ENCODE data around the gene COL4A2.
"Not testable (repeated sequence)": the region's sequence is repeated elsewhere in the genome, so short reads cannot be mapped to it uniquely, and the experiment has no call there.

COL4A2 gene

GRCh38 chr13:110475117-110475516 lies 168.0 kb downstream of the COL4A2 start:
- Histone ChIP-seq H3K4me1 (ENCODE audit: insufficient read depth, low read length) (no peaks in the 10 kb centered on the region), H3K9ac (ENCODE audit: low read depth, low read length) (no peak overlapping the region), H3K9me3 (ENCODE audit: control insufficient read depth, insufficient read depth, low read length) (no peaks in the 10 kb centered on the region), H3K36me3 (ENCODE audit: insufficient read depth, low read length) (peaks cover 9% of the 10 kb centered on the region)

GRCh38 chr13:110475550-110476219 lies 168.6 kb downstream of the COL4A2 start:
- no peaks in the 10 kb centered on the region for H3K9me3 ChIP-seq (ENCODE audit: control insufficient read depth, insufficient read depth, low read length)
- peaks cover 15% of the 10 kb centered on the region; the same call in 1 of the 2 replicates for H3K36me3 ChIP-seq (ENCODE audit: insufficient read depth, low read length)
- no peak overlapping the region for H3K9ac ChIP-seq (ENCODE audit: low read depth, low read length)
- no peaks in the 10 kb centered on the region for H3K4me1 ChIP-seq (ENCODE audit: insufficient read depth, low read length)

GRCh38 chr13:110476220-110476617 lies 169.1 kb downstream of the COL4A2 start:
- peaks cover 15% of the 10 kb centered on the region; the same call in 1 of the 2 replicates for H3K36me3 ChIP-seq (ENCODE audit: insufficient read depth, low read length)
- H3K4me1 ChIP-seq (ENCODE audit: insufficient read depth, low read length) = no peaks in the 10 kb centered on the region
- H3K9me3 ChIP-seq (ENCODE audit: control insufficient read depth, insufficient read depth, low read length) = no peaks in the 10 kb centered on the region
- H3K9ac ChIP-seq (ENCODE audit: low read depth, low read length) = no peak overlapping the region

GRCh38 chr13:110477706-110478245 lies 170.7 kb downstream of the COL4A2 start:
- H3K36me3 ChIP-seq (ENCODE audit: insufficient read depth, low read length) = peaks cover 26% of the 10 kb centered on the region
- no peaks in the 10 kb centered on the region for H3K4me1 ChIP-seq (ENCODE audit: insufficient read depth, low read length)

GRCh38 chr13:110478405-110479214 lies 171.5 kb downstream of the COL4A2 start:
- Histone ChIP-seq H3K36me3 (ENCODE audit: insufficient read depth, low read length) (peaks cover 34% of the 10 kb centered on the region), H3K9me3 (ENCODE audit: control insufficient read depth, insufficient read depth, low read length) (no peaks in the 10 kb centered on the region), H3K9ac (ENCODE audit: low read depth, low read length) (no peak overlapping the region), H3K4me1 (ENCODE audit: insufficient read depth, low read length) (no peaks in the 10 kb centered on the region)

More at GRCh38 chr13:110477706-110478245, 170.7 kb downstream of the COL4A2 start:
- no peak overlapping the region for H3K9ac ChIP-seq (ENCODE audit: low read depth, low read length)
- no peaks in the 10 kb centered on the region for H3K9me3 ChIP-seq (ENCODE audit: control insufficient read depth, insufficient read depth, low read length)

- Histone ChIP-seq H3K4me1 (ENCODE audit: insufficient read depth, low read length) (peaks cover 2% of the 10 kb centered on the region; the same call in 1 of the 2 replicates), H3K36me3 (ENCODE audit: insufficient read depth, low read length) (peaks cover 37% of the 10 kb centered on the region), H3K9ac (ENCODE audit: low read depth, low read length) (no peak overlapping the region), H3K9me3 (ENCODE audit: control insufficient read depth, insufficient read depth, low read length) (no peaks in the 10 kb centered on the region)
Measured at GRCh38 chr13:110479215-110479545, 172.1 kb downstream of the COL4A2 start.

GRCh38 chr13:110479648-110480047 lies 172.6 kb downstream of the COL4A2 start:
- peaks cover 7% of the 10 kb centered on the region; the same call in 1 of the 2 replicates for H3K4me1 ChIP-seq (ENCODE audit: insufficient read depth, low read length)
- H3K36me3 ChIP-seq (ENCODE audit: insufficient read depth, low read length) = peaks cover 37% of the 10 kb centered on the region
- no peaks in the 10 kb centered on the region for H3K9me3 ChIP-seq (ENCODE audit: control insufficient read depth, insufficient read depth, low read length)
- H3K9ac ChIP-seq (ENCODE audit: low read depth, low read length) = no peak overlapping the region

GRCh38 chr13:110480161-110480560 lies 173.1 kb downstream of the COL4A2 start:
- H3K9ac ChIP-seq (ENCODE audit: low read depth, low read length) = no peak overlapping the region
- peaks cover 33% of the 10 kb centered on the region for H3K36me3 ChIP-seq (ENCODE audit: insufficient read depth, low read length)
- H3K9me3 ChIP-seq (ENCODE audit: control insufficient read depth, insufficient read depth, low read length) = no peaks in the 10 kb centered on the region
- H3K4me1 ChIP-seq (ENCODE audit: insufficient read depth, low read length) = peaks cover 9% of the 10 kb centered on the region; the same call in 1 of the 2 replicates

GRCh38 chr13:110483386-110483968 lies 176.4 kb downstream of the COL4A2 start:
- Histone ChIP-seq H3K9me3 (ENCODE audit: control insufficient read depth, insufficient read depth, low read length) (no peaks in the 10 kb centered on the region), H3K36me3 (ENCODE audit: insufficient read depth, low read length) (peaks cover 29% of the 10 kb centered on the region), H3K9ac (ENCODE audit: low read depth, low read length) (no peak overlapping the region), H3K4me1 (ENCODE audit: insufficient read depth, low read length) (peaks cover 32% of the 10 kb centered on the region)

GRCh38 chr13:110484290-110485048 lies 177.4 kb downstream of the COL4A2 start:
- H3K9ac ChIP-seq (ENCODE audit: low read depth, low read length) = peak overlapping the region; percentile 12
- no peaks in the 10 kb centered on the region for H3K9me3 ChIP-seq (ENCODE audit: control insufficient read depth, insufficient read depth, low read length)
- peaks cover 29% of the 10 kb centered on the region for H3K36me3 ChIP-seq (ENCODE audit: insufficient read depth, low read length)
- H3K4me1 ChIP-seq (ENCODE audit: insufficient read depth, low read length) = peaks cover 32% of the 10 kb centered on the region

GRCh38 chr13:110485604-110486003 lies 178.5 kb downstream of the COL4A2 start:
- Histone ChIP-seq H3K4me1 (ENCODE audit: insufficient read depth, low read length) (peaks cover 32% of the 10 kb centered on the region), H3K36me3 (ENCODE audit: insufficient read depth, low read length) (peaks cover 25% of the 10 kb centered on the region), H3K9ac (ENCODE audit: low read depth, low read length) (peak overlapping the region; percentile 16; the same call in 1 of the 2 replicates), H3K9me3 (ENCODE audit: control insufficient read depth, insufficient read depth, low read length) (no peaks in the 10 kb centered on the region)

GRCh38 chr13:110486061-110486715 lies 179.1 kb downstream of the COL4A2 start:
- Histone ChIP-seq H3K9ac (ENCODE audit: low read depth, low read length) (peak overlapping the region; percentile 16; the same call in 1 of the 2 replicates), H3K4me1 (ENCODE audit: insufficient read depth, low read length) (peaks cover 32% of the 10 kb centered on the region), H3K9me3 (ENCODE audit: control insufficient read depth, insufficient read depth, low read length) (no peaks in the 10 kb centered on the region), H3K36me3 (ENCODE audit: insufficient read depth, low read length) (peaks cover 29% of the 10 kb centered on the region)

GRCh38 chr13:110486880-110487279 lies 179.8 kb downstream of the COL4A2 start:
- H3K9me3 ChIP-seq (ENCODE audit: control insufficient read depth, insufficient read depth, low read length) = not testable (repeated sequence)
- H3K4me1 ChIP-seq (ENCODE audit: insufficient read depth, low read length) = peaks cover 32% of the 10 kb centered on the region
- H3K9ac ChIP-seq (ENCODE audit: low read depth, low read length) = peak overlapping the region; percentile 6; the same call in 1 of the 2 replicates
- H3K36me3 ChIP-seq (ENCODE audit: insufficient read depth, low read length) = peaks cover 31% of the 10 kb centered on the region
